Measurements from ENCODE around the gene MGAT4B. TPM values are rescaled to one million over a fixed set of nuclear protein-coding genes. Genes with fewer than 3 reads are reported as not detected.
"Not testable (repeated sequence)": the region's sequence is repeated elsewhere in the genome, so short reads cannot be mapped to it uniquely, and the experiment has no call there.

The MGAT4B gene
- total RNA-seq, 4 donors from 2014 or later, result 86.3 to 113 (median 101) TPM

GRCh38 chr5:179794171-179794570 lies 12.5 kb downstream of the MGAT4B start:
- TF ChIP-seq POLR2A (IDR thresholded peaks at IDR 0.05), result no peak
- TF ChIP-seq, protein P1, sequence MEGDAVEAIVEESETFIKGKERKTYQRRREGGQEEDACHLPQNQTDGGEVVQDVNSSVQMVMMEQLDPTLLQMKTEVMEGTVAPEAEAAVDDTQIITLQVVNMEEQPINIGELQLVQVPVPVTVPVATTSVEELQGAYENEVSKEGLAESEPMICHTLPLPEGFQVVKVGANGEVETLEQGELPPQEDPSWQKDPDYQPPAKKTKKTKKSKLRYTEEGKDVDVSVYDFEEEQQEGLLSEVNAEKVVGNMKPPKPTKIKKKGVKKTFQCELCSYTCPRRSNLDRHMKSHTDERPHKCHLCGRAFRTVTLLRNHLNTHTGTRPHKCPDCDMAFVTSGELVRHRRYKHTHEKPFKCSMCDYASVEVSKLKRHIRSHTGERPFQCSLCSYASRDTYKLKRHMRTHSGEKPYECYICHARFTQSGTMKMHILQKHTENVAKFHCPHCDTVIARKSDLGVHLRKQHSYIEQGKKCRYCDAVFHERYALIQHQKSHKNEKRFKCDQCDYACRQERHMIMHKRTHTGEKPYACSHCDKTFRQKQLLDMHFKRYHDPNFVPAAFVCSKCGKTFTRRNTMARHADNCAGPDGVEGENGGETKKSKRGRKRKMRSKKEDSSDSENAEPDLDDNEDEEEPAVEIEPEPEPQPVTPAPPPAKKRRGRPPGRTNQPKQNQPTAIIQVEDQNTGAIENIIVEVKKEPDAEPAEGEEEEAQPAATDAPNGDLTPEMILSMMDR (IDR thresholded peaks at IDR 0.05), result no peak
- DNase-seq (ENCODE audit: low spot score in 2 of 2), result no peak
- 55 to 59% methylated on average over 3 of the region's 3 CpGs for WGBS, 2 donors
- H3K4me3 ChIP-seq (ENCODE audit: low read depth, poor library complexity, severe bottlenecking), result no peak overlapping the region
- intact Hi-C loops (cut with DNase I; ENCODE audit: low total_unique reads), result no loop called here

- intact Hi-C loops (cut with DNase I; ENCODE audit: low total_unique reads), result no loop called here
- WGBS, 2 donors, result 7 to 9% methylated on average over 17 to 19 of the region's 19 CpGs
- DNase-seq (ENCODE audit: low spot score in 2 of 2), result peak; percentile 79 to 96
- no peak for TF ChIP-seq POLR2A (IDR thresholded peaks at IDR 0.05)
- TF ChIP-seq, protein P1 (IDR thresholded peaks at IDR 0.05), result no peak
- no peak within 1 kb of the TSS for H3K4me3 ChIP-seq (ENCODE audit: low read depth, poor library complexity, severe bottlenecking)
Observed at GRCh38 chr5:179793468-179794139, 13.1 kb downstream of the MGAT4B start, which contains the start of gene LTC4S. LTC4S (plus strand) TSS chr5:179793986; CDS start chr5:179794081, 95 bp downstream.

DNA sequence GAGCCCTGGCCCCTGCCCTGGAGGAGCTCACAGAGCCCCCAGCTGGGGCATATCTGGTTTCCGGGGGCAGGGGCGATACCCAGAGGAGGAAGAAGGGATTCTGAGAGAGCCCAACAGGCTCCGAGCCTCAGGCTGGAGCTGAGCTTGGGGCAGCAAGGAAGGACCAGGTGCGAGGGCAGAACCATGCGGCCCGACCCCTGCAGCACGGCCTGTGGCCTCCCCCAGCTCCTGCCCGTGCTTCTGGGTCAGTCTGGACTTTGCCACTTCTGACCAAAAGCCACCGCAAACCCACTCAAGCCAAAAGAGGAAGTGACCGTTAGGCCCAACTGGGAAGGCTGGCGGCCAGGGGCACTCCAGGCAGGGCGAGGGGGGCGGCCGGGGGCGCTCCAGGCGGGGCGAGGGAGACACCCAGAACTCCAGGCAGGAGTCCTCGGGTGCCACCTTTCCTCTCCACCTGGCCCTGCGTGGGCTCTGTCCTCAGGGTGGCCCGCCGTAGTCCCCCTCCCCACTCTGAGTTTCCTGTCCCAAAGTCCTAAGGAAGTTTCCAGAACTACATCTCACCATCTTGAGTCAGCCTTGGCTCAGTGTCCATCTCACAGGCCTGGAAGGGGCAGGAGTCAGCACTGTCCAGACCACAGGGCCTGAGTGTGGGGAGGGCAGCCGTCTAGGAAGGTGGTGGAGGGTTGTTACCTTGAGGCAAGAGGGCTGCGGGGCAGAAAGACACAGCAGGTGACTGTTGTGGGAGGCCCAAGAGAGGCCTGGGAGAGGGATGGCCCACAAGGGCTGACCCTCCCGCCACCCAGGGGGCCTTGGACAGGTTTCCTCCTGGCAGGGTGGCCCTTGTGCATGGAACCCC lies 13.8 kb downstream of the MGAT4B start:
- intact Hi-C loops (cut with DNase I; ENCODE audit: low total_unique reads), result no loop called here
- WGBS, 2 donors, result 73 to 80% methylated on average over 14 to 24 of the region's 24 CpGs
- no peak for TF ChIP-seq POLR2A (IDR thresholded peaks at IDR 0.05)
- TF ChIP-seq, protein P1 (IDR thresholded peaks at IDR 0.05), result no peak
- H3K4me3 ChIP-seq (ENCODE audit: low read depth, poor library complexity, severe bottlenecking), result no peak overlapping the region
- DNase-seq (ENCODE audit: low spot score in 2 of 2), result no peak

GRCh38 chr5:179791881-179792611 lies 14.6 kb downstream of the MGAT4B start:
- 46 to 54% methylated on average over 11 to 14 of the region's 15 CpGs for WGBS, 2 donors
- no peak for DNase-seq (ENCODE audit: low spot score in 2 of 2)
- intact Hi-C loops (cut with DNase I; ENCODE audit: low total_unique reads), result no loop called here
- no peak for TF ChIP-seq POLR2A (IDR thresholded peaks at IDR 0.05)
- TF ChIP-seq, protein P1 (IDR thresholded peaks at IDR 0.05), result no peak
- H3K4me3 ChIP-seq (ENCODE audit: low read depth, poor library complexity, severe bottlenecking), result no peak overlapping the region

DNA sequence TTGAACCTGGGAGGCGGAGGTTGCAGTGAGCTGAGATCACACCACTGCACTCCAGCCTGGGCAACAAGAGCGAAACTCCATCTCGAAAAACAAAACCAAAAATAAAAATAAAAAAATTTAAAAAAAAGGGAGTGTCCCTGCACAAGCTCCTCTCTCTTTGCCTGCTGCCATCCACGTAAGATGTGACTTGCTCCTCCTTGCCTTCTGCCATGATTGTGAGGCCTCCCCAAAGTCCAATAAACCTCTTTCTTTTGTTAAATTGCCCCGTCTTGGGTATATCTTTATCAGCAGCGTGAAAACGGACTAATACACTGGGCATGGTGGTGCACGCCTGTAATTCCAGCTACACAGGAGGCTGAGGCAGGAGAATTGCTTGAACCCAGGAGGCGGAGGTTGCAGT lies 17.4 kb downstream of the MGAT4B start:
- H3K4me3 ChIP-seq (ENCODE audit: low read depth, poor library complexity, severe bottlenecking); DNase-seq (ENCODE audit: low spot score in 2 of 2); intact Hi-C loops (cut with DNase I; ENCODE audit: low total_unique reads): not testable (repeated sequence)
- 92 to 96% methylated on average over 9 of the region's 9 CpGs for WGBS, 2 donors
